Activated CD8-positive, alpha-beta T cell treated with anti-CD3 and anti-CD28 coated beads for 36 hours (primary cell): Measurements from ENCODE around the gene GALNT1. TPM values are rescaled to one million over a fixed set of nuclear protein-coding genes. Genes with fewer than 3 reads are reported as not detected.
A peak's percentile ranks its signal among the peaks of the same experiment; 100 is the strongest.

Experiments
- ATAC-seq: fragments of 200-7000 bp; cut with Tn5 transposase; one replicate; pipeline ENCODE4 v1.10.0; 2021; ENCODE audit warnings: mild to moderate bottlenecking, moderate library complexity
- CTCF ChIA-PET: fragments of 350-600 bp; sonication (Branson Sonifier 250); formaldehyde crosslinking; loops from one replicate; lab custom pipeline; 2021; ENCODE audit warnings: antibody characterized with exemption; lab: Charles Lee
- POLR2A ChIA-PET: fragments of 350-600 bp; sonication (Branson Sonifier 250); formaldehyde crosslinking; loops from one replicate; lab custom pipeline; 2021; ENCODE audit warnings: antibody characterized with exemption; lab: Charles Lee
- DNase-seq: peaks from one replicate; pipeline ENCODE4 v3.0.0-alpha.2; 2020
- H3K27ac Mint-ChIP-seq: one replicate; pipeline ENCODE4 v1.8.0; 2021; ENCODE audit warnings: mild to moderate bottlenecking, mixed read lengths
- H3K27me3 Mint-ChIP-seq: one replicate; pipeline ENCODE4 v1.8.0; 2021; ENCODE audit warnings: mixed read lengths
- H3K36me3 Mint-ChIP-seq: one replicate; pipeline ENCODE4 v1.8.0; 2021; ENCODE audit warnings: low read depth, mixed read lengths
- H3K4me1 Mint-ChIP-seq: one replicate; pipeline ENCODE4 v1.8.0; 2021; ENCODE audit warnings: low read depth, mixed read lengths
- H3K4me3 Mint-ChIP-seq: one replicate; pipeline ENCODE4 v1.8.0; 2021; ENCODE audit warnings: mild to moderate bottlenecking, moderate library complexity, mixed read lengths
- H3K9me3 Mint-ChIP-seq: one replicate; pipeline ENCODE4 v1.8.0; 2021; ENCODE audit warnings: mixed read lengths
- intact Hi-C: fragments of 100-400 bp; cut with micrococcal nuclease; formaldehyde crosslinking; loops from one replicate; pipeline ENCODE4 v1.10.0; 2022
- total RNA-seq, 2 experiments: library from RNA; stranded (reverse); gene quantifications; one replicate each; pipeline ENCODE4 v1.2.3, GENCODE V29; 2021
- TF ChIP-seq, protein P1 (sequence below): fragments of 200-600 bp; IDR thresholded peaks from one replicate; pipeline ENCODE4 v1.8.0; 2022; ENCODE audit warnings: antibody characterized with exemption, mild to moderate bottlenecking

Gene GALNT1
- total RNA-seq, 2 experiments from 2014 or later = 38.2 to 38.8 TPM

DNA sequence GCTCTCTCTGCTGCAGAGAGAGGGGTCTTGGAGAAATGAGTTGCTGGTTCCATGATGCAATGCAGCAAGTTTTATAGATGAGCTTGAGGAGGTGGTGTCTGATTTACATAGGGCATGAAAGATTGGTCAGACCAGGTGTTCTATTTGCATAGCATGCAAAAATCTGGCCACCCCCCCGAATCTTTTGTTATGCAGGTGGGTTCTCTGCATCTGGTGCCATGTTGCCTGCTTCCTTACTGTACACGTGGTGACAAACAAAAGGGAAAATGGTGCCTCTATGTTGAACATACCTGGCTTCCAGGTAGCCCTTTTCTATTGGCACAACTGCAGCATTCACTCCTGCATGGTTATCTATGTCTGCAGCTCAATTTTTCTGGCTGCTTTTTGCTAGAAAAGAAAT lies 169.4 kb downstream of the GALNT1 start:
- intact Hi-C loops = no loop called here
- CTCF ChIA-PET = interaction anchor here (1.4 kb wide), 1 partner anchor 367 kb away, joined by 3 read pairs; no protein-coding TSS in a partner anchor
- Mint-ChIP-seq H3K9me3 (no peaks in the 10 kb centered on the region), H3K27ac (no peak overlapping the region), H3K4me1 (no peaks in the 10 kb centered on the region), H3K36me3 (no peaks in the 10 kb centered on the region), H3K4me3 (no peak overlapping the region), H3K27me3 (peaks cover 5% of the 10 kb centered on the region)
- TF ChIP-seq, protein P1, sequence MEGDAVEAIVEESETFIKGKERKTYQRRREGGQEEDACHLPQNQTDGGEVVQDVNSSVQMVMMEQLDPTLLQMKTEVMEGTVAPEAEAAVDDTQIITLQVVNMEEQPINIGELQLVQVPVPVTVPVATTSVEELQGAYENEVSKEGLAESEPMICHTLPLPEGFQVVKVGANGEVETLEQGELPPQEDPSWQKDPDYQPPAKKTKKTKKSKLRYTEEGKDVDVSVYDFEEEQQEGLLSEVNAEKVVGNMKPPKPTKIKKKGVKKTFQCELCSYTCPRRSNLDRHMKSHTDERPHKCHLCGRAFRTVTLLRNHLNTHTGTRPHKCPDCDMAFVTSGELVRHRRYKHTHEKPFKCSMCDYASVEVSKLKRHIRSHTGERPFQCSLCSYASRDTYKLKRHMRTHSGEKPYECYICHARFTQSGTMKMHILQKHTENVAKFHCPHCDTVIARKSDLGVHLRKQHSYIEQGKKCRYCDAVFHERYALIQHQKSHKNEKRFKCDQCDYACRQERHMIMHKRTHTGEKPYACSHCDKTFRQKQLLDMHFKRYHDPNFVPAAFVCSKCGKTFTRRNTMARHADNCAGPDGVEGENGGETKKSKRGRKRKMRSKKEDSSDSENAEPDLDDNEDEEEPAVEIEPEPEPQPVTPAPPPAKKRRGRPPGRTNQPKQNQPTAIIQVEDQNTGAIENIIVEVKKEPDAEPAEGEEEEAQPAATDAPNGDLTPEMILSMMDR = no peak
- no peak for ATAC-seq
- POLR2A ChIA-PET = no interaction called here
- DNase-seq = no peak

DNA sequence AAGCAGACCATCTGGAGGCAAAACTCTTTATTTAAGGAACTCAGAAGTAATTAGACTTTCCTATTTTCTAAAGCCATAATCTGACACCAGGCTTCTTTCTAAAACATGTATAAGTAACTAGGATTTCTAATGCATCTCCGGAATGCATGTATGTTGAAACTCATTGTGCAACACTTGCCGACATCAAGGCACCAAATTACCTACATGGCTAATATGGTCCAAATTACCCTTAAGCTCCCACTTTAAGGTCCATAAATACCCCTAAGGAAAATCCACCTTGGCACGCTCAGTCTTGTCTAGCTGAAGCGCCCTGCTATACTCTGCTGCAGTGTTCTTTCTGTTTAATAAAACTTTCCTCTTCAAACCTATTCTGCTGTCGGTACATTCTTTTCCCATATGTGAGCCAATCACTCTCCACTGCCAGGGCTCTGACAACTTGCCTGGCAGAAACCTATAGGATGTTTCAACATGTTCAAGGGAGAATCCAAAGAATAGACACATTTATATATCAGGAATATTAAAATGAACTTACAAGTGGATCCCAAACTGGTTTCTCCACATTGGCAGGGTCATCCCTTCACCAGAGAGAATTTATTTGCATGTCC lies 171.9 kb downstream of the GALNT1 start:
- peaks cover 10% of the 10 kb centered on the region for H3K27me3 Mint-ChIP-seq
- no peak overlapping the region for H3K27ac Mint-ChIP-seq
- no peak for DNase-seq
- no peak for ATAC-seq
- H3K9me3 Mint-ChIP-seq = peaks cover 3% of the 10 kb centered on the region
- no peaks in the 10 kb centered on the region for H3K4me1 Mint-ChIP-seq
- TF ChIP-seq, protein P1 = no peak
- intact Hi-C loops = no loop called here
- no peaks in the 10 kb centered on the region for H3K36me3 Mint-ChIP-seq
- no peak overlapping the region for H3K4me3 Mint-ChIP-seq
- CTCF ChIA-PET = no interaction called here
- POLR2A ChIA-PET = no interaction called here

DNA sequence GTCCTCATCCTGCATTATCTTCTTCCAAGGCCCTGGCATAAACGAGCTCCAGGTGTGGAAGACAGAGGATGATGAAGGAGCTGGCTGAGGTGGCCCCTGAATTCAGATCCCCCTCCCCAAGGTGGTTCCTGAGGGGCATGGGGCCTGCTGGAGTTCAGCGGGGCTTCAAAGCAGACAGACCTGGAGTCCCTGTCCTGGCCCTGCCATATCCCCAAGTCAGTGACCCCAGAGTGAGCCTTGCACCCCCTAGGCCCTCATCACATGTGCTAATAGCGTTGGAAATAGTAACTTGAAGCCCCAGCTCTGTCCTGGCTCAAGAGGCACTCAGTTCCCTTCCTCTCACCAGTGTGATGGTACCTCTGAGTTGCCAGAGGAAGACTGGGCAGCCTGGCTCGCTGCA lies 172.9 kb downstream of the GALNT1 start:
- DNase-seq (no peak), ATAC-seq (no peak)
- TF ChIP-seq, protein P1 = no peak
- no peaks in the 10 kb centered on the region for H3K36me3 Mint-ChIP-seq
- ChIA-PET POLR2A (no interaction called here), CTCF (interaction anchor here (1.3 to 5.7 kb wide), 2 partner anchors 195 to 530 kb away, joined by 3 to 56 read pairs; no protein-coding TSS in a partner anchor)
- H3K4me3 Mint-ChIP-seq = no peak overlapping the region
- H3K4me1 Mint-ChIP-seq = no peaks in the 10 kb centered on the region
- H3K27me3 Mint-ChIP-seq = peaks cover 17% of the 10 kb centered on the region
- H3K9me3 Mint-ChIP-seq = peaks cover 3% of the 10 kb centered on the region
- intact Hi-C loops = no loop called here
- no peak overlapping the region for H3K27ac Mint-ChIP-seq

DNA sequence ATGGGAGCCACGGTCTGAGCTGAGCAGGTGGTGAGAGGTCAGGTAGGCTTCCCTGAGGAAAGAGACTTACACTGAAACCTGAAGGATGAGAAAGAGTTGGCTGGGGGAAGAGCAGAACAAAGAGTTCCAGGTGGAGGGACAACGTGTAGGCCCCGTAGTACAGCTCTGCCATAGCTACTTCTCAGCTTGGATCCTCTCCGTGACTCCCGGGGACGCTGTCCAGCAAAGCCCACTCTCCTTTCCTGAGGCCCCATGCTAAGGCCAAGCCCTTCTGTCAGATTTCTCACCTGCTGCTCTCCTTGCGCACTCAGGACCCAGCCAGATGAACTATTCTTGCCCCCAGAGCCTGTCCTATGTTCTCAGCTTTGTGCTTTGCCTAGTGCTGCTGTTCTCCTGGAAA lies 173.8 kb downstream of the GALNT1 start:
- TF ChIP-seq, protein P1 = no peak
- peaks cover 19% of the 10 kb centered on the region for H3K27me3 Mint-ChIP-seq
- no peak overlapping the region for H3K27ac Mint-ChIP-seq
- ChIA-PET CTCF (interaction anchor here (1.2 to 5.7 kb wide), 6 partner anchors 23 to 529 kb away, joined by 3 to 56 read pairs (median 4); no protein-coding TSS in a partner anchor), POLR2A (no interaction called here)
- no peaks in the 10 kb centered on the region for H3K36me3 Mint-ChIP-seq
- intact Hi-C loops = loop anchor here (5.0 kb wide), 1 partner anchor 527 kb away; no protein-coding TSS in a partner anchor
- peaks cover 3% of the 10 kb centered on the region for H3K9me3 Mint-ChIP-seq
- no peak overlapping the region for H3K4me3 Mint-ChIP-seq
- no peaks in the 10 kb centered on the region for H3K4me1 Mint-ChIP-seq
- no peak for DNase-seq
- ATAC-seq = no peak

DNA sequence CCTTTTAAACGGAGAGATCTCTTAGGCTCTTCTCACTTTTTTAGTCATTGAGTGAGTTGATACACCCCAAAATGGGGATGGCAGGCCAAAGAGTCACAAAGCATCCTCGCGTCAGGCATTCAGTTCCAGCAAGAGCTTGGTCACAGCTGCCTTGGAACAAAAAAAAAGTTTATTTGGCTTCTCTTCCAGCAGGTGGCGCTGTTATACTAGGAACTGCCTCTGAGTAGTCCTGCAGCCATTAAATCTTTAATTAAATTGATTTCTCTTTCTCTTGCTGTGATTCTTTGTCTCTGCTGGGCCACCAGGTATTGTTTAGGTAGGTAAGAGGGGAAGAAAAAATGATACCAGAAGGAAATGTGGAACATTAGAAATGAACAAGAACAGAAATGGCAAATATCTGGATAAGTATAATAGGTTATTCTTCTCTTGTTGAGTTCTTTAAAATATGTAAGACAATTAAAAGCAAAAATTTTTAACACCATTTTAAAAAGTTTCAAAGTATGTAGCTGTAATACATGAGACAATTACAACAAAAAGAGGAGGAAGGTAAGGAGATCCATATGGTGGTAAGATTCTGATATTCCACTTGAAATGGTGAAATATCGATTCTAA lies 175.1 kb downstream of the GALNT1 start:
- TF ChIP-seq, protein P1 = peak; percentile 95
- Mint-ChIP-seq H3K9me3 (peaks cover 3% of the 10 kb centered on the region), H3K4me1 (no peaks in the 10 kb centered on the region), H3K4me3 (no peak overlapping the region), H3K27me3 (peaks cover 19% of the 10 kb centered on the region), H3K36me3 (no peaks in the 10 kb centered on the region), H3K27ac (no peak overlapping the region)
- ChIA-PET CTCF (interaction anchor here (0.6 to 5.7 kb wide), 19 partner anchors 10 to 528 kb away, joined by 3 to 56 read pairs (median 3); no protein-coding TSS in a partner anchor), POLR2A (no interaction called here)
- DNase-seq (peak; percentile 62), ATAC-seq (peak; percentile 69)
- intact Hi-C loops = loop anchor here (2.0 to 5.0 kb wide), 2 partner anchors 194 to 526 kb away; no protein-coding TSS in a partner anchor
